Spleen (tissue), 7 donors: ENCODE results near the gene VANGL2.

ENCODE experiments used
- CTCF ChIP-seq, 11 experiments: fragments of 200-600 bp in 7 of 11; fragments of 450-650 bp in 4 of 11; sonication (generic) in 4 of 11; IDR thresholded peaks in 8 of 11; conservative IDR thresholded peaks in 3 of 11; 1 replicate in 7 of 11; 2 replicates in 4 of 11; pipeline versions ENCODE4 v1.4.0 to v1.8.0; 2016 to 2021; ENCODE audit warnings: antibody characterized with exemption in 11 of 11, inconsistent platforms in 4 of 11, mild to moderate bottlenecking in 1 of 11
- POLR2A ChIP-seq, 3 donors: fragments of 450-650 bp; IDR thresholded peaks; one replicate each; pipeline ENCODE4 v1.5.1; 2017; ENCODE audit warnings: antibody characterized with exemption in 3 of 3, mild to moderate bottlenecking in 1 of 3
- POLR2AphosphoS5 ChIP-seq, 3 donors: sonication (generic); formaldehyde crosslinking; IDR thresholded peaks; one replicate each; pipeline ENCODE4 v1.5.1; 2017; ENCODE audit warnings: antibody characterized with exemption in 3 of 3
- donor health status: DM: no; HTN: no; CAD: no; lungs with moderate emphysema.
- donor health status: DM: no; HTN: no; CAD: no.
- donor health status: DM: no; HTN: no; CAD: no.

DNA sequence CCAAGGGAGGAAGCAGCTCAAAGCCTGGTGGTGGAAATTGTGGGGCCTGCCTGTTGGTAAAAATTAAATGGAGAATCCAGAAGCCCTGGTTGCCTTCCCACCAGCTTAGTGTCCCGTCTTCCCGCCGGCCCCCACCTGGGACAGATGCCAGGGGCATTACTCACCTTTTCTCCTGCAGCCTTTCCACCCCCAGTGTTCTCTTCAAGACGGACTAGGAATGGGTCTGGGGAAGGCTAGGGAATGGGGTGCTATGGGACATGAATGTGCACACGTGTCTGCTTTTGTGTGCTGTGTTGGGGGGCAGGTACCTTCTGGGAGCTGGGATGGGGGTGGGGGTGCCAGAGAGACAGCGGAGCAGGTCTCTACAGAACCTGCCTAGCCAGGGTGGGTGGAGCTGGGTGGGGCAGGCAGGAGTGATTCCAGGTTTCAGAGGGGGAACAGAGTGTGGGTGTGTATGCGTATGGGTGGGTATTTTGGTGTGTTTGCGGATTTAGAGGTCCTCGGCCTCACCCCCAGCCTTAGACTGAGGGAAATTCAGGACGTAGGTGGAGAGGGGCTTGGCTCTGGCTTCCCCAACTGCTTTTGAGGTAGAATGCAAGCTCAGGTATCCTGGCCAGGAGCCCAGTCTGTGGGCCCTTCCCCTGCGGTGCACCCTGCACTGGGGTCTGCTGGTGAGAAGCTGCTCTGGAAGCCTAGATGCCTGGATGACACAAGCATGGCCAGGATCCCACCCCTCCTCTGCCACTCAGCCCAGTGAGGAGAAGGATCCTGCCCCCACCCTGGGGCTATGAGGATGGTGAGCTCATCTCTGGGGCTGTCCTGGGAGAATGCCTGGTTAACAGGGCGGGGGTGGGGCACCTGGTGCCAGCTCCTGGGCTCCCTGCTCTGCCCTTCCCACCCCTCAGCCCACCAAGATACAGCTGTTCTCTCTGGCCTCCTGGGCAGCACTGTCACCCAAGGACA, 7.8 kb downstream of the VANGL2 start:
- TF ChIP-seq POLR2AphosphoS5 (IDR thresholded peaks at IDR 0.05) (no peak), CTCF (IDR thresholded peaks at IDR 0.05 in 8 of 11, conservative IDR thresholded peaks at IDR 0.05 in 3 of 11) (no peak), POLR2A (IDR thresholded peaks at IDR 0.05) (no peak)
